Thymus (tissue), 11 donors: Measurements from ENCODE around the gene SPATA13. TPM values are rescaled to one million over a fixed set of nuclear protein-coding genes. Genes with fewer than 3 reads are reported as not detected.

Source experiments
- DNase-seq, 9 donors: peaks; one replicate each; pipeline ENCODE4 v3.0.0-alpha.2; 2013; ENCODE audit warnings: low spot score in 9 of 9, low read depth in 6 of 9, missing footprints in 1 of 9
- H3K27ac ChIP-seq, 2 donors: one replicate each; pipeline ENCODE4 v1.5.1; 2013; ENCODE audit warnings: control low read depth in 1 of 2, low read depth in 1 of 2, low read length in 1 of 2, mild to moderate bottlenecking in 1 of 2, moderate library complexity in 1 of 2
- H3K27me3 ChIP-seq, 2 donors: one replicate each; pipeline ENCODE4 v1.5.1; 2013; ENCODE audit warnings: low read length in 1 of 2; ENCODE audit not compliant: control insufficient read depth in 2 of 2, insufficient read depth in 1 of 2
- H3K36me3 ChIP-seq, 2 donors: one replicate each; pipeline ENCODE4 v1.5.1; 2013; ENCODE audit warnings: low read length in 1 of 2, mild to moderate bottlenecking in 1 of 2, moderate library complexity in 1 of 2; ENCODE audit not compliant: control insufficient read depth in 2 of 2, insufficient read depth in 2 of 2
- H3K4me1 ChIP-seq, 2 donors: one replicate each; pipeline ENCODE4 v1.5.1; 2013; ENCODE audit warnings: low read length in 2 of 2; ENCODE audit not compliant: control insufficient read depth in 2 of 2, insufficient read depth in 2 of 2
- H3K4me3 ChIP-seq, 2 donors: one replicate each; pipeline ENCODE4 v1.5.1; 2013; ENCODE audit warnings: low read length in 2 of 2, control low read depth in 1 of 2, mild to moderate bottlenecking in 1 of 2
- H3K9me3 ChIP-seq, 2 donors: one replicate each; pipeline ENCODE4 v1.5.1; 2013; ENCODE audit warnings: low read length in 1 of 2, mild to moderate bottlenecking in 1 of 2; ENCODE audit not compliant: control insufficient read depth in 2 of 2, insufficient read depth in 1 of 2
- WGBS: extraction: QIAGEN DNeasy Blood & Tissue Kit; methylation state at CpG from one replicate; pipeline ENCODE4 v1.1.7; 2013; 5-methylcytosine and 5-hydroxymethylcytosine counted together
- polyA plus RNA-seq: library from polyadenylated mRNA; stranded (reverse); fragments of 200-250 nt; gene quantifications from one replicate; pipeline ENCODE4 v1.2.3, GENCODE V29; 2013
- total RNA-seq: library from RNA; stranded (reverse); fragments of 120-200 nt; gene quantifications from one replicate; pipeline ENCODE4 v1.2.4, GENCODE V29; 2013
- donor health status: healthy.

The SPATA13 gene
- total and polyA plus RNA-seq, 2 donors: 17.0 to 18.7 TPM

GRCh38 chr13:24207841-24208667, 47.5 kb downstream of the SPATA13 start:
- DNase-seq: no peak
- H3K4me1 ChIP-seq: peaks cover 3 to 19% of the 10 kb centered on the region in 2 donors
- H3K9me3 ChIP-seq: no peaks in the 10 kb centered on the region
- H3K27me3 ChIP-seq: no peaks in the 10 kb centered on the region
- H3K36me3 ChIP-seq: no peaks in the 10 kb centered on the region
- H3K27ac ChIP-seq: peak overlapping the region in 1 of 2 donors; percentile 21
- WGBS: 65% methylated on average over 7 of the region's 7 CpGs
- no peak overlapping the region for H3K4me3 ChIP-seq

- 96% methylated on average over 5 of the region's 5 CpGs for WGBS
- DNase-seq: no peak
- Histone ChIP-seq H3K36me3 (no peaks in the 10 kb centered on the region), H3K9me3 (no peaks in the 10 kb centered on the region), H3K4me1 (peaks cover 0 to 13% of the 10 kb centered on the region in 2 donors), H3K4me3 (no peak overlapping the region), H3K27me3 (no peaks in the 10 kb centered on the region), H3K27ac (no peak overlapping the region)
These were observed 48.6 kb downstream of the SPATA13 start for GRCh38 chr13:24209138-24209537.

GRCh38 chr13:24212254-24212653, 51.7 kb downstream of the SPATA13 start:
- H3K4me3 ChIP-seq: no peak overlapping the region
- no peaks in the 10 kb centered on the region for H3K27me3 ChIP-seq
- H3K36me3 ChIP-seq: no peaks in the 10 kb centered on the region
- H3K27ac ChIP-seq: no peak overlapping the region
- H3K9me3 ChIP-seq: no peaks in the 10 kb centered on the region
- DNase-seq: no peak
- H3K4me1 ChIP-seq: peaks cover 0 to 26% of the 10 kb centered on the region in 2 donors
- 93% methylated on average over 5 of the region's 5 CpGs for WGBS

GRCh38 chr13:24212674-24213073, 52.2 kb downstream of the SPATA13 start:
- Histone ChIP-seq H3K4me1 (peaks cover 3 to 31% of the 10 kb centered on the region in 2 donors), H3K9me3 (no peaks in the 10 kb centered on the region), H3K4me3 (no peak overlapping the region), H3K36me3 (no peaks in the 10 kb centered on the region), H3K27ac (no peak overlapping the region), H3K27me3 (no peaks in the 10 kb centered on the region)
- DNase-seq: no peak
- 79% methylated on average over 7 of the region's 7 CpGs for WGBS

GRCh38 chr13:24213932-24214331, 53.4 kb downstream of the SPATA13 start:
- Histone ChIP-seq H3K4me3 (no peak overlapping the region), H3K36me3 (no peaks in the 10 kb centered on the region), H3K4me1 (peaks cover 5 to 37% of the 10 kb centered on the region in 2 donors), H3K27me3 (no peaks in the 10 kb centered on the region), H3K27ac (no peak overlapping the region), H3K9me3 (no peaks in the 10 kb centered on the region)
- whole genome bisulfite sequencing: 95% methylated on average over 3 of the region's 3 CpGs
- DNase-seq: no peak

GRCh38 chr13:24214528-24214927, 54.0 kb downstream of the SPATA13 start:
- no peak overlapping the region for H3K4me3 ChIP-seq
- no peak for DNase-seq
- H3K36me3 ChIP-seq: no peaks in the 10 kb centered on the region
- peaks cover 5 to 37% of the 10 kb centered on the region in 2 donors for H3K4me1 ChIP-seq
- no peaks in the 10 kb centered on the region for H3K9me3 ChIP-seq
- no peak overlapping the region for H3K27ac ChIP-seq
- H3K27me3 ChIP-seq: no peaks in the 10 kb centered on the region
- 97% methylated on average over 2 of the region's 2 CpGs for WGBS

GRCh38 chr13:24215126-24215525, 54.6 kb downstream of the SPATA13 start:
- no peak for DNase-seq
- peaks cover 5 to 37% of the 10 kb centered on the region in 2 donors for H3K4me1 ChIP-seq
- H3K4me3 ChIP-seq: no peak overlapping the region
- H3K27me3 ChIP-seq: no peaks in the 10 kb centered on the region
- no peak overlapping the region for H3K27ac ChIP-seq
- WGBS: 95% methylated on average over 1 of the region's 1 CpG
- H3K36me3 ChIP-seq: no peaks in the 10 kb centered on the region
- no peaks in the 10 kb centered on the region for H3K9me3 ChIP-seq

- H3K4me1 ChIP-seq: peaks cover 5 to 37% of the 10 kb centered on the region in 2 donors
- no peak overlapping the region for H3K4me3 ChIP-seq
- no peak overlapping the region for H3K27ac ChIP-seq
- no peak for DNase-seq
- H3K9me3 ChIP-seq: no peaks in the 10 kb centered on the region
- WGBS: 96% methylated on average over 2 of the region's 2 CpGs
- no peaks in the 10 kb centered on the region for H3K36me3 ChIP-seq
- H3K27me3 ChIP-seq: no peaks in the 10 kb centered on the region
These were observed 55.2 kb downstream of the SPATA13 start for GRCh38 chr13:24215732-24216131.

- Histone ChIP-seq H3K9me3 (no peaks in the 10 kb centered on the region), H3K27ac (no peak overlapping the region), H3K36me3 (no peaks in the 10 kb centered on the region), H3K27me3 (no peaks in the 10 kb centered on the region), H3K4me3 (no peak overlapping the region), H3K4me1 (peaks cover 5 to 37% of the 10 kb centered on the region in 2 donors)
- WGBS: 95% methylated on average over 4 of the region's 4 CpGs
- DNase-seq: no peak
These were observed 55.7 kb downstream of the SPATA13 start for GRCh38 chr13:24216176-24216575.
